Neural crest cell (in vitro differentiated cells): Measurements from ENCODE around the gene CACNA1A. TPM values are rescaled to one million over a fixed set of nuclear protein-coding genes. Genes with fewer than 3 reads are reported as not detected.

Source experiments
- DNase-seq: peaks from one replicate; pipeline ENCODE4 v3.0.0; 2021; ENCODE audit warnings: low read depth, mixed read lengths, low spot score
- H3K27ac Mint-ChIP-seq: one replicate; pipeline ENCODE4 v1.8.0; 2021; ENCODE audit warnings: mild to moderate bottlenecking, mixed read lengths; ENCODE audit not compliant: unreplicated experiment
- H3K27me3 Mint-ChIP-seq: 2 replicates; pipeline ENCODE4 v1.8.0; 2021; ENCODE audit warnings: low read depth, mild to moderate bottlenecking, mixed read lengths
- H3K36me3 Mint-ChIP-seq: 2 replicates; pipeline ENCODE4 v1.8.0; 2021; ENCODE audit warnings: low read depth, mild to moderate bottlenecking, mixed read lengths
- H3K4me1 Mint-ChIP-seq: 2 replicates; pipeline ENCODE4 v1.8.0; 2021; ENCODE audit warnings: mixed read lengths
- H3K4me3 Mint-ChIP-seq: one replicate; pipeline ENCODE4 v1.8.0; 2021; ENCODE audit warnings: mild to moderate bottlenecking, mixed read lengths
- H3K9me3 Mint-ChIP-seq: 2 replicates; pipeline ENCODE4 v1.8.0; 2021; ENCODE audit warnings: mixed read lengths
- CTCF ChIP-seq: fragments of 200-600 bp; sonication (generic); conservative IDR thresholded peaks from 2 replicates; pipeline ENCODE4 v1.5.0; 2021; ENCODE audit warnings: antibody characterized with exemption, mild to moderate bottlenecking
- total RNA-seq: library from RNA; stranded (reverse); gene quantifications from 2 replicates; pipeline ENCODE4 v1.2.1, GENCODE V29; 2021

The CACNA1A gene
- total RNA-seq, 1 donor from 2014 or later = 2.8 TPM

DNA sequence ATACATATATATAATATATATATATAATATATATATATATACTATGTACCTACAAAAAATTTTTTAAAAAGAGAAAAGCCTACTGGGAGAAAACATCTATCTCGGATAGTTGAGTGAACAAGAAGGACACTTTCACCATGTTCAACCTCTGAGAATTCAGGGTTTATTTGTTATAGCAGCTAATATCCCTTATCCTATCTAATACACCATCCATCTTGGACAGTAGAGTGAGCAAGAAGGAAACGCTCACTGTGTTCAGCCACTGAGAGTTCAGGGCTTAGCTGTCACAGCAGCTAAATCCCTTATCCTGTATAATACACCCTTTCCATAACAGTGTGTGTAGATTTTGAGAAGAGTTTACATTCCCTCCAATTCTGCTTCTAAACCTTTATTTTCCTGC lies 38.1 kb upstream of the CACNA1A start:
- Mint-ChIP-seq H3K9me3 (peaks cover 3% of the 10 kb centered on the region), H3K4me1 (no peaks in the 10 kb centered on the region), H3K27me3 (peaks cover 53% of the 10 kb centered on the region), H3K27ac (no peak overlapping the region), H3K36me3 (no peaks in the 10 kb centered on the region), H3K4me3 (no peak overlapping the region)
- no peak for DNase-seq
- TF ChIP-seq CTCF = no peak

- Mint-ChIP-seq H3K36me3 (no peaks in the 10 kb centered on the region), H3K27me3 (peaks cover 58% of the 10 kb centered on the region), H3K4me1 (no peaks in the 10 kb centered on the region), H3K27ac (no peak overlapping the region), H3K9me3 (peaks cover 3% of the 10 kb centered on the region), H3K4me3 (no peak overlapping the region)
- DNase-seq = no peak
- TF ChIP-seq CTCF = no peak
Measured at GRCh38 chr19:13541554-13541953, 35.3 kb upstream of the CACNA1A start.

GRCh38 chr19:13539332-13539731 lies 33.1 kb upstream of the CACNA1A start:
- no peaks in the 10 kb centered on the region for H3K4me1 Mint-ChIP-seq
- peaks cover 3% of the 10 kb centered on the region for H3K9me3 Mint-ChIP-seq
- no peaks in the 10 kb centered on the region for H3K36me3 Mint-ChIP-seq
- peaks cover 66% of the 10 kb centered on the region for H3K27me3 Mint-ChIP-seq
- no peak for TF ChIP-seq CTCF
- no peak for DNase-seq
- H3K4me3 Mint-ChIP-seq = no peak overlapping the region
- no peak overlapping the region for H3K27ac Mint-ChIP-seq

- Mint-ChIP-seq H3K27ac (no peak overlapping the region), H3K4me3 (no peak overlapping the region), H3K27me3 (peaks cover 70% of the 10 kb centered on the region), H3K9me3 (peaks cover 1% of the 10 kb centered on the region), H3K4me1 (no peaks in the 10 kb centered on the region), H3K36me3 (no peaks in the 10 kb centered on the region)
- DNase-seq = no peak
- no peak for TF ChIP-seq CTCF
Measured at GRCh38 chr19:13538601-13539253, 32.4 kb upstream of the CACNA1A start.

DNA sequence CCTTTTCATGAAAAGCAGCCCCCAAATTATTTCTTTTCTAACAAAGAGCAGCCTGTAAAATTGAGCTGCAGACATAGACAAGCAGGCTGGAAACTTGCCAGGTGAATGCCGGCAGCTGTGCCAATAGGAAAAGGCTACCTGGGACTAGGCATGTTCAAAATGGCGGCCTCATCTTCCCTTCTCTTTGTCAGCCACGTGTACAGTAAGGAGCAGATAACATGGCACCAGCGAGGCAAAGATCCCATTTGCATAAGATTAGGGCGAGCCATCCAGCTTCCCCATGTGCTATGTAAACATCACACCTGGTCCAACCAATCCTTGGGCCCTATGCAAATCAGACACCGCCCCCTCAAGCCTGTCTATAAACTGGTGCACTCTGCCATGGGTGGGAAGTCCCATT lies 31.2 kb upstream of the CACNA1A start:
- TF ChIP-seq CTCF = no peak
- Mint-ChIP-seq H3K36me3 (no peaks in the 10 kb centered on the region), H3K9me3 (no peaks in the 10 kb centered on the region), H3K4me1 (no peaks in the 10 kb centered on the region), H3K27me3 (peaks cover 63% of the 10 kb centered on the region), H3K4me3 (no peak overlapping the region), H3K27ac (no peak overlapping the region)
- no peak for DNase-seq
